CD14-positive monocyte (primary cell): ENCODE results near the gene SETBP1. TPM values are rescaled to one million over a fixed set of nuclear protein-coding genes. Genes with fewer than 3 reads are reported as not detected.

Experiments used
- DNase-seq, 3 donors: peaks; one replicate each; pipeline ENCODE4 v3.0.0-alpha.2; 2011 to 2022
- H2AFZ ChIP-seq: 2 replicates; pipeline ENCODE4 v1.6.0; 2012; ENCODE audit warnings: mild to moderate bottlenecking, low read depth, low read length, inconsistent platforms; ENCODE audit not compliant: insufficient read depth, poor library complexity, severe bottlenecking
- H3K27ac ChIP-seq, 2 donors: 1 replicate in 1 of 2; 2 replicates in 1 of 2; pipeline ENCODE4 v1.5.1; 2012 to 2013; ENCODE audit warnings: low read length in 2 of 2, control low read depth in 1 of 2, inconsistent platforms in 1 of 2, low read depth in 1 of 2, mild to moderate bottlenecking in 1 of 2
- H3K27me3 ChIP-seq, 2 donors: one replicate each; pipeline versions ENCODE4 v1.6.0 to v1.6.1; 2011 to 2013; ENCODE audit warnings: low read length in 2 of 2; ENCODE audit not compliant: control insufficient read depth in 2 of 2, insufficient read depth in 2 of 2
- H3K36me3 ChIP-seq, 2 donors: replicated peaks in 1 of 2; 1 replicate in 1 of 2; 2 replicates in 1 of 2; pipeline versions ENCODE4 v1.5.1 to v1.6.1; 2012 to 2013; ENCODE audit warnings: low read length in 2 of 2, control low read depth in 1 of 2, inconsistent platforms in 1 of 2, mild to moderate bottlenecking in 1 of 2; ENCODE audit not compliant: insufficient read depth in 2 of 2, control insufficient read depth in 1 of 2
- H3K4me1 ChIP-seq, 2 donors: 1 replicate in 1 of 2; 2 replicates in 1 of 2; pipeline versions ENCODE4 v1.5.1 to v1.6.1; 2012 to 2013; ENCODE audit warnings: low read length in 2 of 2, control low read depth in 1 of 2, inconsistent platforms in 1 of 2, mild to moderate bottlenecking in 1 of 2, moderate library complexity in 1 of 2; ENCODE audit not compliant: insufficient read depth in 2 of 2, control insufficient read depth in 1 of 2
- H3K4me2 ChIP-seq: replicated peaks from 2 replicates; pipeline ENCODE3; 2012; ENCODE audit warnings: low read length, moderate library complexity, mild to moderate bottlenecking; ENCODE audit not compliant: poor library complexity, severe bottlenecking; ENCODE audit errors: extremely low read depth
- H3K4me3 ChIP-seq, 3 experiments: fragments of 200-600 bp in 1 of 3; sonication (generic) in 1 of 3; replicated peaks in 1 of 3; 1 replicate in 2 of 3; 2 replicates in 1 of 3; pipeline ENCODE4 v1.5.1; 2011 to 2013; ENCODE audit warnings: low read length in 3 of 3, mild to moderate bottlenecking in 3 of 3, control low read depth in 2 of 3, low read depth in 2 of 3, inconsistent platforms in 1 of 3, moderate library complexity in 1 of 3
- H3K79me2 ChIP-seq: 2 replicates; pipeline ENCODE4 v1.6.0; 2012; ENCODE audit warnings: mild to moderate bottlenecking, control low read depth, inconsistent platforms, low read length, moderate library complexity; ENCODE audit not compliant: insufficient read depth
- H3K9ac ChIP-seq: 2 replicates; pipeline ENCODE4 v1.6.0; 2017; ENCODE audit warnings: low read length, mild to moderate bottlenecking; ENCODE audit not compliant: insufficient read depth, poor library complexity, severe bottlenecking
- H3K9me3 ChIP-seq, 2 donors: replicated peaks in 1 of 2; 1 replicate in 1 of 2; 2 replicates in 1 of 2; pipeline versions ENCODE4 v1.5.1 to v1.6.1; 2012 to 2013; ENCODE audit warnings: low read length in 2 of 2, control low read depth in 1 of 2; ENCODE audit not compliant: control insufficient read depth in 1 of 2, insufficient read depth in 1 of 2
- H4K20me1 ChIP-seq: 2 replicates; pipeline ENCODE4 v1.6.0; 2012; ENCODE audit warnings: mild to moderate bottlenecking, low read length, control low read depth, moderate library complexity; ENCODE audit not compliant: insufficient read depth
- H3K27ac Mint-ChIP-seq, 7 donors: one replicate each; pipeline ENCODE4 v1.8.0; 2020; ENCODE audit warnings: mild to moderate bottlenecking in 7 of 7, mixed read lengths in 7 of 7, moderate library complexity in 6 of 7, inconsistent platforms in 2 of 7
- H3K27me3 Mint-ChIP-seq, 3 donors: one replicate each; pipeline ENCODE4 v1.8.0; 2021 to 2022; ENCODE audit warnings: low read depth in 3 of 3, mild to moderate bottlenecking in 3 of 3, mixed read lengths in 3 of 3, moderate library complexity in 3 of 3, inconsistent platforms in 1 of 3
- H3K36me3 Mint-ChIP-seq, 2 donors: one replicate each; pipeline ENCODE4 v1.8.0; 2020; ENCODE audit warnings: mixed read lengths in 2 of 2, inconsistent platforms in 1 of 2, mild to moderate bottlenecking in 1 of 2
- H3K4me1 Mint-ChIP-seq: one replicate; pipeline ENCODE4 v1.8.0; 2020; ENCODE audit warnings: mild to moderate bottlenecking, mixed read lengths
- H3K4me3 Mint-ChIP-seq, 2 donors: one replicate each; pipeline ENCODE4 v1.8.0; 2020; ENCODE audit warnings: mild to moderate bottlenecking in 2 of 2, mixed read lengths in 2 of 2, moderate library complexity in 1 of 2
- H3K9me3 Mint-ChIP-seq, 7 donors: one replicate each; pipeline ENCODE4 v1.8.0; 2020 to 2022; ENCODE audit warnings: mixed read lengths in 7 of 7, mild to moderate bottlenecking in 6 of 7, moderate library complexity in 6 of 7, inconsistent platforms in 2 of 7
- whole genome bisulfite sequencing: methylation state at CpG from one replicate; pipeline ENCODE4 v1.1.5; 2013; ENCODE audit warnings: missing lambda C conversion rate; ENCODE audit not compliant: insufficient coverage; 5-methylcytosine and 5-hydroxymethylcytosine counted together
- intact Hi-C, 2 donors: fragments of 100-400 bp; cut with micrococcal nuclease; formaldehyde crosslinking; loops; one replicate each; pipeline versions ENCODE4 v1.15.0 to v1.15.1; 2023
- polyA plus RNA-seq, 3 donors: library from polyadenylated mRNA; depleted of rRNA in 1 of 3; unstranded in 2 of 3; stranded (reverse) in 1 of 3; fragments of 300-500 nt in 2 of 3; fragments of >200 nt in 1 of 3; fragmentation: Illumina TruSeq in 2 of 3; gene quantifications; 1 replicate in 2 of 3; 2 replicates in 1 of 3; pipeline ENCODE4 v1.2.3, GENCODE V29; 2012 to 2021
- TF ChIP-seq, protein P1 (sequence below): fragments of 200-600 bp; IDR thresholded peaks from one replicate; pipeline ENCODE4 v1.8.0; 2022; ENCODE audit warnings: antibody characterized with exemption, mild to moderate bottlenecking

SETBP1 gene
- polyA plus RNA-seq, 3 donors = 0.01 to 1.2 TPM; not detected in 1

- H3K4me1 ChIP-seq = peaks cover 22 to 24% of the 10 kb centered on the region in 2 donors
- peaks cover 24% of the 10 kb centered on the region for H3K4me1 Mint-ChIP-seq
These were observed 121.1 kb downstream of the SETBP1 start for GRCh38 chr18:44801781-44802180.

GRCh38 chr18:44802508-44802907 lies 121.8 kb downstream of the SETBP1 start:
- Histone ChIP-seq H3K9ac (no peak overlapping the region), H3K4me3 (no peak overlapping the region), H3K9me3 (no peaks in the 10 kb centered on the region), H3K4me1 (peaks cover 22 to 24% of the 10 kb centered on the region in 2 donors), H2AFZ (no peak overlapping the region), H3K4me2 (no peak overlapping the region), H4K20me1 (no peaks in the 10 kb centered on the region), H3K79me2 (no peaks in the 10 kb centered on the region), H3K27ac (no peak overlapping the region), H3K36me3 (no peaks in the 10 kb centered on the region), H3K27me3 (peaks cover 0 to 6% of the 10 kb centered on the region in 2 donors)
- intact Hi-C loops = no loop called here
- no peak overlapping the region for H3K4me3 Mint-ChIP-seq
- peaks cover 0 to 19% (median 7%) of the 10 kb centered on the region in 3 donors for H3K27me3 Mint-ChIP-seq
- H3K27ac Mint-ChIP-seq = no peak overlapping the region
- peak in 1 of 3 donors; percentile 5 for DNase-seq
- H3K4me1 Mint-ChIP-seq = peaks cover 24% of the 10 kb centered on the region
- WGBS = 79% methylated on average over 2 of the region's 3 CpGs
- H3K9me3 Mint-ChIP-seq = peaks cover 0 to 8% (median 2%) of the 10 kb centered on the region in 7 donors
- peaks cover 0 to 1% of the 10 kb centered on the region in 2 donors for H3K36me3 Mint-ChIP-seq
- TF ChIP-seq, protein P1, sequence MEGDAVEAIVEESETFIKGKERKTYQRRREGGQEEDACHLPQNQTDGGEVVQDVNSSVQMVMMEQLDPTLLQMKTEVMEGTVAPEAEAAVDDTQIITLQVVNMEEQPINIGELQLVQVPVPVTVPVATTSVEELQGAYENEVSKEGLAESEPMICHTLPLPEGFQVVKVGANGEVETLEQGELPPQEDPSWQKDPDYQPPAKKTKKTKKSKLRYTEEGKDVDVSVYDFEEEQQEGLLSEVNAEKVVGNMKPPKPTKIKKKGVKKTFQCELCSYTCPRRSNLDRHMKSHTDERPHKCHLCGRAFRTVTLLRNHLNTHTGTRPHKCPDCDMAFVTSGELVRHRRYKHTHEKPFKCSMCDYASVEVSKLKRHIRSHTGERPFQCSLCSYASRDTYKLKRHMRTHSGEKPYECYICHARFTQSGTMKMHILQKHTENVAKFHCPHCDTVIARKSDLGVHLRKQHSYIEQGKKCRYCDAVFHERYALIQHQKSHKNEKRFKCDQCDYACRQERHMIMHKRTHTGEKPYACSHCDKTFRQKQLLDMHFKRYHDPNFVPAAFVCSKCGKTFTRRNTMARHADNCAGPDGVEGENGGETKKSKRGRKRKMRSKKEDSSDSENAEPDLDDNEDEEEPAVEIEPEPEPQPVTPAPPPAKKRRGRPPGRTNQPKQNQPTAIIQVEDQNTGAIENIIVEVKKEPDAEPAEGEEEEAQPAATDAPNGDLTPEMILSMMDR = no peak

More at GRCh38 chr18:44801781-44802180, 121.1 kb downstream of the SETBP1 start:
- Histone ChIP-seq H3K4me3 (no peak overlapping the region), H3K9me3 (no peaks in the 10 kb centered on the region), H3K9ac (no peak overlapping the region), H3K4me2 (no peak overlapping the region), H3K27me3 (peaks cover 0 to 3% of the 10 kb centered on the region in 2 donors), H3K36me3 (no peaks in the 10 kb centered on the region), H2AFZ (no peak overlapping the region), H3K27ac (no peak overlapping the region), H4K20me1 (no peaks in the 10 kb centered on the region), H3K79me2 (no peaks in the 10 kb centered on the region)
- intact Hi-C loops = no loop called here
- Mint-ChIP-seq H3K9me3 (peaks cover 0 to 8% (median 2%) of the 10 kb centered on the region in 7 donors), H3K36me3 (peaks cover 0 to 1% of the 10 kb centered on the region in 2 donors), H3K27me3 (peaks cover 0 to 15% (median 8%) of the 10 kb centered on the region in 3 donors), H3K27ac (no peak overlapping the region), H3K4me3 (no peak overlapping the region)
- TF ChIP-seq, protein P1 = no peak
- no peak for DNase-seq
- 100% methylated on average over 1 of the region's 2 CpGs for WGBS
